ENCODE data around the gene FFAR2. TPM values are rescaled to one million over a fixed set of nuclear protein-coding genes. Genes with fewer than 3 reads are reported as not detected.

Gene FFAR2
- total and polyA plus RNA-seq, 2 donors from 2014 or later: 0.22 TPM; not detected in 1

DNA sequence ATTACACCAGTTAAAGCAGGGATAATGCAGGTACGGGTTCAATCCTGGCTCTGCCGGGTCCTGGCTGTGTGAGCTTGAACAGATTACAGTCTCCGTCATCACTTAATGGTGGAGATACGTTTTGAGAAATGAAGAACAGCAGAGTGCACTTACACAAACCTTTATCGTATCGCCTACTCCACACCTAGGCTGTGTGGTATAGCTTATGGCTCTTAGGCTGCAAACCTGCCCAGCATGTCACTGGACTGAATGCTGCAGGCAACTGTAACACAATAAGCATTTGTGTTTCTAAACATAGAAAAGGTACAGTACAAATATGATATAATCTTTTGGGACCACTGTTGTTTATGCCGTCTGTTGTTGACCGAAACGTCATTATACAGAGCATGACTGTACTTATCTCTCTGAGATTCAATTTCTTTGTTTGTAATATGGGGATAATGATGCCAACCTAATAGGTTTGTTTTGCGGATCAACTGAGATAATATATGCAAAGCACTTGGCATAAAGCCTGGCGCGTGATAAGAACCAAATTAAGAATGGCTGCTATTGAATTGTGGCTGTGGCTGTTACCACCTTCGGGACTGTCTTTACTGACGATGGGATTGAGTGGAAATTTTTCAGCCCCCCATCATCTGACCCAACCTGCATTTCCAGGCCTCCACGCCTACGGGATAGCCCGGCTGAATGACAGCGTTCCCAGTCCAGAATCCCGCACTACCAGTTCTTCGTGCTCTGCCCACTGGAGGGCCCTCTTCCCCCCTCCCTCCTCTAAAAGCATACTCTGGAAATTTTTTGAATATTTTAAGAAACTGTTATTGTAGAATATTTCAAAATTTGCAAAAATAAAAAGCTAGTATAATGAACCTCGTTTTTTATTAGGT is 31.0 kb downstream of the FFAR2 start:
- no peak for DNase-seq

GRCh38 chr19:35483089-35483488 is 35.0 kb downstream of the FFAR2 start:
- Histone ChIP-seq H3K9ac (ENCODE audit: low read length in 3 of 3) (no peak overlapping the region), H3K9me3 (ENCODE audit: control insufficient read depth in 2 of 3, insufficient read depth in 1 of 3, low read length in 3 of 3) (no peaks in the 10 kb centered on the region), H3K27ac (ENCODE audit: low read depth in 2 of 2, low read length in 2 of 2) (no peak overlapping the region), H3K4me1 (ENCODE audit: control insufficient read depth in 2 of 3, insufficient read depth in 2 of 3, low read depth in 1 of 3, low read length in 3 of 3) (no peaks in the 10 kb centered on the region), H3K27me3 (ENCODE audit: control insufficient read depth, insufficient read depth, low read length) (peaks cover 2% of the 10 kb centered on the region), H3K4me3 (ENCODE audit: low read length in 3 of 3) (no peak overlapping the region), H3K36me3 (ENCODE audit: control insufficient read depth in 2 of 3, insufficient read depth in 3 of 3, low read length in 3 of 3) (no peaks in the 10 kb centered on the region)
- intact Hi-C loops (cut with DNase I): no loop called here
- no peak for FAIRE-seq
- no peak for DNase-seq
- TF ChIP-seq CTCF (IDR thresholded peaks at IDR 0.05; ENCODE audit: borderline replicate concordance, extremely low read depth, insufficient read depth): no peak

More for the DNA sequence above, 31.0 kb downstream of the FFAR2 start:
- Histone ChIP-seq H3K27me3 (ENCODE audit: control insufficient read depth, insufficient read depth, low read length) (no peaks in the 10 kb centered on the region), H3K36me3 (ENCODE audit: control insufficient read depth in 2 of 3, insufficient read depth in 3 of 3, low read length in 3 of 3) (no peaks in the 10 kb centered on the region), H3K27ac (ENCODE audit: low read depth in 2 of 2, low read length in 2 of 2) (no peak overlapping the region), H3K4me1 (ENCODE audit: control insufficient read depth in 2 of 3, insufficient read depth in 2 of 3, low read depth in 1 of 3, low read length in 3 of 3) (no peaks in the 10 kb centered on the region), H3K9me3 (ENCODE audit: control insufficient read depth in 2 of 3, insufficient read depth in 1 of 3, low read length in 3 of 3) (no peaks in the 10 kb centered on the region), H3K9ac (ENCODE audit: low read length in 3 of 3) (no peak overlapping the region), H3K4me3 (ENCODE audit: low read length in 3 of 3) (no peak overlapping the region)
- no peak for TF ChIP-seq CTCF (IDR thresholded peaks at IDR 0.05; ENCODE audit: borderline replicate concordance, extremely low read depth, insufficient read depth)
- FAIRE-seq: no peak
- intact Hi-C loops (cut with DNase I): no loop called here

DNA sequence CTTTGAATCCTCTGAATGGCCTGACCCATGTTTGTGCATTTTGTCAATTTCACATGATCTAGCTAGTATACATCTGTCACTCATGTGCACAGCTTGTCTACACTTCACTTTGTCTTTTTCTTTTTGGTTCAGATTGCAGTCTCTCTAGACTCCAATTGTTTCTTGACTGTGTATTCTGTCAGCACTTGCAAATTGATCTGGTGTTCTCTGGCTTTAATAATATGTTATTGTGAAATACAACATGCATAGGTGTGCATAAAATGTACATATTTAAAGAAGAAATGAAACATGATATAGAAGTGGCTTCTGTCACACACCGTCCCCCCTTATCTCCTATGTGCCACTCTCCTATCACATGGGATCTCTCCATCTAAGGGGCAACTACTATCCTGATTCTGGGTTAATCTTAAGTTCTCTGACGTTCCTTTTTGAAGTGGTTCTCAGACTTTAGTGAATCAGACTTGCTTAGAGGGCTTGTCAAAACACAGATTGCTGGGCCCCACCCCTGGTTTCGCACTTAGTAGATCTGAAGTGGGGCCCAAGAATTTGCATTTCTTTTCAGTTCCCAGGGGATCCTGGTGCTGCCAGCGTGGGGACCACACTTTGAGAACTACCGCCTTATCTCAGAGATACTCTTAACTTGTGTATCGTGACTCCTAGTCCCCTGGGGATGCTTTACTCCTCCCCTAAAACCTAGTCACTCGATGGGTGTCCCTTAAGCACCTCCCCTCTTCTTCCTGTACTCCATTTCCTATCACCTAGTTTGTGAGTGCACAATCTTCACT is 36.4 kb downstream of the FFAR2 start:
- no peak overlapping the region for H3K4me3 ChIP-seq (ENCODE audit: low read length in 3 of 3)
- DNase-seq: no peak
- intact Hi-C loops (cut with DNase I): no loop called here
- no peak for FAIRE-seq
- H3K9me3 ChIP-seq (ENCODE audit: control insufficient read depth in 2 of 3, insufficient read depth in 1 of 3, low read length in 3 of 3): no peaks in the 10 kb centered on the region
- no peak overlapping the region for H3K27ac ChIP-seq (ENCODE audit: low read depth in 2 of 2, low read length in 2 of 2)
- H3K9ac ChIP-seq (ENCODE audit: low read length in 3 of 3): no peak overlapping the region
- peaks cover 2% of the 10 kb centered on the region for H3K27me3 ChIP-seq (ENCODE audit: control insufficient read depth, insufficient read depth, low read length)
- TF ChIP-seq CTCF (IDR thresholded peaks at IDR 0.05; ENCODE audit: borderline replicate concordance, extremely low read depth, insufficient read depth): no peak
- H3K4me1 ChIP-seq (ENCODE audit: control insufficient read depth in 2 of 3, insufficient read depth in 2 of 3, low read depth in 1 of 3, low read length in 3 of 3): no peaks in the 10 kb centered on the region
- H3K36me3 ChIP-seq (ENCODE audit: control insufficient read depth in 2 of 3, insufficient read depth in 3 of 3, low read length in 3 of 3): no peaks in the 10 kb centered on the region
